ENCODE results near the gene MCU. TPM values are rescaled to one million over a fixed set of nuclear protein-coding genes. Genes with fewer than 3 reads are reported as not detected.
"Not testable (repeated sequence)": the region's sequence is repeated elsewhere in the genome, so short reads cannot be mapped to it uniquely, and the experiment has no call there.

Gene MCU
- total RNA-seq, 1 donor from 2014 or later = 20.3 TPM

DNA sequence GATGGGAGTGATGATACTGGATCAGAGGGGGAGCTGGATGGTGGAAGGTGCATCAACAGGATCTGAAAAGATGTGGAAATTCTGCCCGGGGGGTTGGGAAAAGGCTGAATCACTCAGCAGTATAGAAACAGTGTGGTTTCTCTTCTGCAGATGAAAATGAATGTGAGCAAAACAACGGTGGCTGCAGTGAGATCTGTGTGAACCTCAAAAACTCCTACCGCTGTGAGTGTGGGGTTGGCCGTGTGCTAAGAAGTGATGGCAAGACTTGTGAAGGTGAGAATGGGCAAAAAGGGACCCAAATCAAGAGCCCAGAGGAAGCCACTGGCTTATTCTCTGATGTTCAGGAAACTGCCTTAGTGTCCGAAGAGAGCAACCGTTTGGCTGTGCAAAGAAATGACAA, 214.5 kb downstream of the MCU start:
- Histone ChIP-seq H3K27me3 (ENCODE audit: low read depth) (no peaks in the 10 kb centered on the region), H3K9me3 (replicated peaks) (no peaks in the 10 kb centered on the region), H3K4me1 (no peaks in the 10 kb centered on the region), H3K36me3 (no peaks in the 10 kb centered on the region), H3K27ac (replicated peaks) (no peak overlapping the region), H3K4me3 (no peak overlapping the region)
- intact Hi-C loops (cut with micrococcal nuclease) = no loop called here
- TF ChIP-seq, protein P1, sequence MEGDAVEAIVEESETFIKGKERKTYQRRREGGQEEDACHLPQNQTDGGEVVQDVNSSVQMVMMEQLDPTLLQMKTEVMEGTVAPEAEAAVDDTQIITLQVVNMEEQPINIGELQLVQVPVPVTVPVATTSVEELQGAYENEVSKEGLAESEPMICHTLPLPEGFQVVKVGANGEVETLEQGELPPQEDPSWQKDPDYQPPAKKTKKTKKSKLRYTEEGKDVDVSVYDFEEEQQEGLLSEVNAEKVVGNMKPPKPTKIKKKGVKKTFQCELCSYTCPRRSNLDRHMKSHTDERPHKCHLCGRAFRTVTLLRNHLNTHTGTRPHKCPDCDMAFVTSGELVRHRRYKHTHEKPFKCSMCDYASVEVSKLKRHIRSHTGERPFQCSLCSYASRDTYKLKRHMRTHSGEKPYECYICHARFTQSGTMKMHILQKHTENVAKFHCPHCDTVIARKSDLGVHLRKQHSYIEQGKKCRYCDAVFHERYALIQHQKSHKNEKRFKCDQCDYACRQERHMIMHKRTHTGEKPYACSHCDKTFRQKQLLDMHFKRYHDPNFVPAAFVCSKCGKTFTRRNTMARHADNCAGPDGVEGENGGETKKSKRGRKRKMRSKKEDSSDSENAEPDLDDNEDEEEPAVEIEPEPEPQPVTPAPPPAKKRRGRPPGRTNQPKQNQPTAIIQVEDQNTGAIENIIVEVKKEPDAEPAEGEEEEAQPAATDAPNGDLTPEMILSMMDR (IDR thresholded peaks at IDR 0.05; ENCODE audit: borderline replicate concordance) = no peak
- no peak for DNase-seq

DNA sequence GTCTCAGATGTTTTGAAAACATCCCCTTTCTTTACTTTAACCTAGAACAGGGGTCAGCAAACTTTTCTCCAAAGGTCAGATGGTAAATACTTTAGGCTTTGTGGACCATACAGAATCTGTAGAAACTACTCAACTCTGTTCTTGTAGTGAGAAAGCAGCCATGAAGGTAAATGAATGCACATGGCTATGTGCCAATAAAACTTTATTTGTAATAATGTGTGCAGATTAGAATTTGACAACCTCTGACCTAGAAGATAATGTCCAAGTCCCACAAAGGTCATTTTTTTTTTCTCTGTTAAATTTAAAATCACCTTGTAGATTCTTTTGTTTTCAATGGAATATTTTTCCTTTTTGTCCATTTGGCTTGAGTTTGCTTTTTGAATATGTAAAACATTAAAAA, 218.8 kb downstream of the MCU start:
- intact Hi-C loops (cut with micrococcal nuclease) = no loop called here
- Histone ChIP-seq H3K4me3 (no peak overlapping the region), H3K36me3 (no peaks in the 10 kb centered on the region), H3K4me1 (no peaks in the 10 kb centered on the region), H3K27me3 (ENCODE audit: low read depth) (no peaks in the 10 kb centered on the region), H3K27ac (replicated peaks) (no peak overlapping the region), H3K9me3 (replicated peaks) (no peaks in the 10 kb centered on the region)
- DNase-seq = no peak
- TF ChIP-seq, protein P1 (IDR thresholded peaks at IDR 0.05; ENCODE audit: borderline replicate concordance) = no peak

DNA sequence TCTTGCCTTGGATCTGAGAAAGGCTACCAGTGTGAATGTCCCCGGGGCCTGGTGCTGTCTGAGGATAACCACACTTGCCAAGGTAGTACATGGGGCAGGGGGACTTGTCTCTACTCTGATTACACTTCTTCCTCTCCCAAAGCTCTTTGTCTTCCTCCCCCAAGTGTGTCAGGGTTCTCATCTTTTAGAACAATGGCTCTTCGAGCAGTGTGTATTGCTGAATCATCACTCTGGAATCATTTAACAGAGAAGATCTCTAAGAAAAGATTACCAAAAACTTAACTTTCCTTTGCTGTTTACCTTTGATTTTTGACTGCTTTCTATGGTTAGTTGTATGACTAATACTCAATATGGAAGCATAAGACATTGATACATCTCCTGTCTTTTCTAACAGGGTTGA, 219.8 kb downstream of the MCU start:
- no peak for DNase-seq
- TF ChIP-seq, protein P1 (IDR thresholded peaks at IDR 0.05; ENCODE audit: borderline replicate concordance) = no peak

GRCh38 chr10:72912736-72913135, 220.8 kb downstream of the MCU start:
- no peak for DNase-seq
- Histone ChIP-seq H3K4me1 (no peaks in the 10 kb centered on the region), H3K27ac (replicated peaks) (no peak overlapping the region), H3K4me3 (no peak overlapping the region), H3K9me3 (replicated peaks) (no peaks in the 10 kb centered on the region), H3K27me3 (ENCODE audit: low read depth) (no peaks in the 10 kb centered on the region), H3K36me3 (no peaks in the 10 kb centered on the region)
- intact Hi-C loops (cut with micrococcal nuclease) = no loop called here
- TF ChIP-seq, protein P1 (IDR thresholded peaks at IDR 0.05; ENCODE audit: borderline replicate concordance) = no peak

More for the DNA sequence above, 219.8 kb downstream of the MCU start:
- Histone ChIP-seq H3K27ac (replicated peaks) (no peak overlapping the region), H3K36me3 (no peaks in the 10 kb centered on the region), H3K4me3 (no peak overlapping the region), H3K27me3 (ENCODE audit: low read depth) (no peaks in the 10 kb centered on the region), H3K4me1 (no peaks in the 10 kb centered on the region), H3K9me3 (replicated peaks) (no peaks in the 10 kb centered on the region)
- intact Hi-C loops (cut with micrococcal nuclease) = no loop called here

DNA sequence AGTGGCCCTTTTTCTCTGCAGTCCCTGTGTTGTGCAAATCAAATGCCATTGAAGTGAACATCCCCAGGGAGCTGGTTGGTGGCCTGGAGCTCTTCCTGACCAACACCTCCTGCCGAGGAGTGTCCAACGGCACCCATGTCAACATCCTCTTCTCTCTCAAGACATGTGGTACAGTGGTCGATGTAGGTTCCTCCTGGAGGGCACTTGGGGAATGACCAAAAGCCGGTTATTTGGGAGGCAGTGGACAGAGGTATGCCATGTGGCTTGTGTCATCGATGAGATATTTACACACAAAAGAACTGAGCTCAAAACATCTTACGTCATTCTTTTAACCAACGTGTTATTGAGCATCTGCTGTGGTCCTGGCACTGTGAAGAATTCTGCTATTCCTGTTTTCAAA, 221.3 kb downstream of the MCU start:
- H3K36me3 ChIP-seq = no peaks in the 10 kb centered on the region
- H3K4me3 ChIP-seq = no peak overlapping the region
- TF ChIP-seq, protein P1 (IDR thresholded peaks at IDR 0.05; ENCODE audit: borderline replicate concordance) = no peak

DNA sequence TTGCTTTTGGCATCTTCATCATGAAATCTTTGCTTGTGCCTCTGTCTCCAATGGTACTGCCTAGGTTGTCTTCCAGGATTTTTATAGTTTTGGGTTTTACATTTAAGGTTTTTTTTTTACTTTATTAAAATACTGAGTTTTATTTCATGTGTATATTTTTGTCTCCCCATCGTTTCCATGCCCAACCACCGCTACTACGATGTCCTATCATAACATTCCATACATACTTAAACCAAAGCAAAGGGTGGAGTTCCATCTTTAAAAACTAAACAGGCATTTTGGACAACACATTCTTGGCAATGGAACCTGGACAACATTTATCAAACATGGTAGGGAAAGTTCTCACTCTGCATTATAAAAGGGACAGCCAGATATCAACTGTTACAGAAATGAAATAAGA, 225.3 kb downstream of the MCU start:
- peaks cover 36% of the 10 kb centered on the region for H3K9me3 ChIP-seq (replicated peaks)
- intact Hi-C loops (cut with micrococcal nuclease); H3K4me3 ChIP-seq; H3K4me1 ChIP-seq; DNase-seq; H3K36me3 ChIP-seq; H3K27me3 ChIP-seq (ENCODE audit: low read depth); H3K27ac ChIP-seq (replicated peaks): not testable (repeated sequence)

More for the DNA sequence above, 221.3 kb downstream of the MCU start:
- Histone ChIP-seq H3K27me3 (ENCODE audit: low read depth) (no peaks in the 10 kb centered on the region), H3K27ac (replicated peaks) (no peak overlapping the region), H3K9me3 (replicated peaks) (no peaks in the 10 kb centered on the region), H3K4me1 (no peaks in the 10 kb centered on the region)
- DNase-seq = no peak
- intact Hi-C loops (cut with micrococcal nuclease) = no loop called here

DNA sequence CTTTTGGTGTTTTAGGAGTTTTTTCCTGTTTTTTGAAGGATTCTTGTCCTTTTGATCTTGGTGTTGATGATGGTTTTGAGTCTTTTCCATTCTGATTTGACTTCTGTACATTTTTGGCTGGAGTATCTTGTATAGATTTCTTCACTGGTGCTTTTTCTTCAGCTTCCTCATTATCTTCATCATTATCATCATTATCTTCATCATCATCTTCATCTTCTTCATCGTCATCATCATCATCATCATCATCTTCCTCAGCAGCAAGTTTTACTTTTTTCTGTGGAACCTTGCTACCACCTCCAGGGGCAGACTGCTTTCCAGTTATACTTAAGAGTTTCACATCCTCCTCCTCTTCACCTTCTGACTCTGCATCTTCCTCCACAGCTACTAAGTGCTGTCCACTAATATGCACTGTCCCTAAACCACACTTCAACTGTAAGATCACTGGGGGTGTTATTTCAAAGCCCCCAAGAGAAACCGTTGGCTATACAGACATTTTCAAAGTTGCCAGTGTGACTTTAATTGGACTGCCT, 225.9 kb downstream of the MCU start:
- H3K9me3 ChIP-seq (replicated peaks) = peaks cover 42% of the 10 kb centered on the region
- H3K27ac ChIP-seq (replicated peaks); H3K4me1 ChIP-seq; H3K4me3 ChIP-seq; DNase-seq; H3K27me3 ChIP-seq (ENCODE audit: low read depth); intact Hi-C loops (cut with micrococcal nuclease); H3K36me3 ChIP-seq: not testable (repeated sequence)

Data from left ventricle myocardium inferior (tissue), 1 donor.